A549 treated with Hydrocortisone at 1 μM for 4 hours (cell line): ENCODE results near the gene ZFAND4. TPM values are rescaled to one million over a fixed set of nuclear protein-coding genes. Genes with fewer than 3 reads are reported as not detected.

Experiments used
- total RNA-seq: library from RNA; stranded (reverse); fragments of 200-300 nt; extraction: Qiagen RNA extraction; gene quantifications from 5 replicates; pipeline ENCODE4 v1.2.3, GENCODE V29; 2022

ZFAND4 gene
- 4.2 to 5.3 TPM (median 4.5 TPM) in 5 replicates for total RNA-seq

GRCh38 chr10:45672181-45673073 is at the start of gene ZFAND4:
TSS of gene ZFAND4 (minus strand) at chr10:45672772. CDS start at chr10:45663725, 9,047 bp downstream.

Other genes with a start within 250 kb of the ZFAND4 start
- gene WASHC2C, start 54.5 kb upstream of the ZFAND4 start, total RNA-seq: 17.1 to 24.2 TPM (median 18.3 TPM) in 5 replicates
- 5.4 to 10.1 TPM (median 7.7 TPM) in 5 replicates for gene AGAP4, start 174.7 kb upstream of the ZFAND4 start, total RNA-seq